ENCODE data around the gene BST2.

GRCh38 chr19:17406887-17407196 lies 1.4 kb upstream of the BST2 start:
- TF ChIP-seq CTCF (IDR thresholded peaks at IDR 0.05): no peak
- TF ChIP-seq POLR2A (IDR thresholded peaks at IDR 0.05): no peak
